Measurements from ENCODE around the gene TCN1. TPM values are rescaled to one million over a fixed set of nuclear protein-coding genes. Genes with fewer than 3 reads are reported as not detected.

TCN1 gene
- total and polyA plus RNA-seq, 9 of the 15 experiments (the other 6 are each of a cell fraction or from before 2014, with no cell fraction given): 0.63 to 25.9 (median 8.0) TPM

DNA sequence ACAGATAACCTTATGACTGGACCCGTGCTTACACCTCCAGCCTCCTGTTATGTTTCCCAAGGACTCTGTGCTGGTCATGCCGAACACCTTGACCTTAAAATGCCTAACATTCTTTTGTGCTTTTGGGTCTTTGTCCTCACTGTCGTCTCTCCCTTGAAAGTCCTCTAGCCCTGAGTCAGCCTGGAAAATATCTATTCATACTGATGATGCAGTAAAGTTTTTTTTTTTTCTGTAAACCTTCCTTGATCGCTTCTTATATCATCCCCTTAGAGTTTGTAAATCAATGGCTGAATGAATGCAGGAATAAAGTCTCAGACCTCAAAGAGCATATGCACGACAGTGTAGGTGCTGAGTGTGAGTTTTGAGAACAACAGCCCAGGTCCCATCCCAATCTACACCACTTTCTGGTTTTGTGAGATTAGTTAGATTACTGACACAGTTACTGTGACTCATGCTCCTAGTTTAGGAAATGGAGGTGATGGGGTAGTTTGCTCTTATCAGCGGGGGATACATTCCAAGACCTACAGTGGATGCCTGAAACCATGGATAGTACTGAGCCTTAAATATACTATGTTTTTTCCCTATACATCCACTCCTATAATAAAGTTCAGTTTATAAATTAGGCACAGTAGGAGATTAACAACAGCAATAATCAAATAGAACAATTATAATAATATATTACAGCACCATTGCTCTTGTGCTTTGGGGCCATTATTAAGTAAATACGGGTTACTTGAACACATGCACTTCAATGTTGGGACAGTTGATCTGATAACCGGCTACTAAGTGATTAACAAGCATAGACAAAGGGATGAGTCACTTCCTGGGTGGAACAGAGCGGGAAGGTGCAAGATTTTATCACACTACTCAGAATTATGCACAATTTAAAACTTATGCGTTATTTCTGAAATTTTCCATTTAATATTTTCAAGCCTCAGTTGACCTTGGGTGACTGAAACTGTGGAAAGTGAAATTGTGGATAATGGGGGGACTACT is 8.6 kb downstream of the TCN1 start (continued):
- TF ChIP-seq PRDM10 (IDR thresholded peaks at IDR 0.05; ENCODE audit: partially characterized antibody) (no peak), ZFX (CRISPR knock-in tag; IDR thresholded peaks at IDR 0.05) (0 out of 2 replicates have a peak, but pooled peaks have one; percentile 21), EZH2 (IDR thresholded peaks at IDR 0.05; ENCODE audit: borderline replicate concordance, low read depth, low read length) (no peak), SOX6 (IDR thresholded peaks at IDR 0.05) (peak; percentile 98), PHF20 (IDR thresholded peaks at IDR 0.05; ENCODE audit: partially characterized antibody) (no peak), MCM7 (IDR thresholded peaks at IDR 0.05) (no peak), ELF1 (tag; IDR thresholded peaks at IDR 0.05) (peak; percentile 75), SMARCA4 (IDR thresholded peaks at IDR 0.05) (peak; percentile 94), NFRKB (IDR thresholded peaks at IDR 0.05; ENCODE audit: low read depth) (peak; percentile 80; the same call in 1 of the 2 replicates), POLR2AphosphoS5 (IDR thresholded peaks at IDR 0.05; ENCODE audit: control insufficient read depth, insufficient read depth, low read depth, low read length) (peak; percentile 53; the same call in 1 of the 2 replicates), RAD21 (CRISPR knock-in tag; conservative IDR thresholded peaks at IDR 0.05 in 1 of 2, IDR thresholded peaks at IDR 0.05 in 1 of 2) (0 out of 4 replicates have a peak, but pooled peaks of 1 of the 2 experiments have one; percentile 5), EP400 (IDR thresholded peaks at IDR 0.05) (peak; percentile 56), ZNF23 (CRISPR knock-in tag; IDR thresholded peaks at IDR 0.05) (no peak), TEAD2 (tag; IDR thresholded peaks at IDR 0.05) (peak; percentile 79; the same call in 1 of the 2 replicates), SP1 (CRISPR knock-in tag; IDR thresholded peaks at IDR 0.05) (0 out of 2 replicates have a peak, but pooled peaks have one; percentile 46), FOS (IDR thresholded peaks at IDR 0.05; ENCODE audit: extremely low read depth, insufficient read length) (peak; percentile 69), NCOA2 (IDR thresholded peaks at IDR 0.05; ENCODE audit: partially characterized antibody in 2 of 2) (peak in 1 of 2 experiments; percentile 63), MNT (conservative IDR thresholded peaks at IDR 0.05) (peak; percentile 31 to 64; a peak in 3 of 4 replicates), CSDE1 (IDR thresholded peaks at IDR 0.05) (no peak), HIVEP1 (CRISPR knock-in tag; IDR thresholded peaks at IDR 0.05) (no peak), ZNF586 (CRISPR knock-in tag; conservative IDR thresholded peaks at IDR 0.05) (no peak), BRF1 (IDR thresholded peaks at IDR 0.05; ENCODE audit: borderline replicate concordance, extremely low read depth, insufficient read length) (no peak)

Data from K562 (cell line).